KMS-11 (cell line): ENCODE results near the gene RARS1.
"Not testable (repeated sequence)": the region's sequence is repeated elsewhere in the genome, so short reads cannot be mapped to it uniquely, and the experiment has no call there.

Experiments used
- H2AFZ ChIP-seq: fragments of 200-600 bp; sonication (generic); 2 replicates; pipeline ENCODE4 v1.6.1; 2016; ENCODE audit warnings: antibody characterized with exemption, mixed run types, low read depth
- H3K27ac ChIP-seq: fragments of 200-600 bp; sonication (generic); 2 replicates; pipeline ENCODE4 v1.6.1; 2016; ENCODE audit warnings: mild to moderate bottlenecking, mixed run types
- H3K27me3 ChIP-seq: fragments of 200-600 bp; sonication (generic); 2 replicates; pipeline ENCODE4 v1.6.1; 2017; ENCODE audit warnings: mild to moderate bottlenecking, low read depth, mixed run types, moderate library complexity; ENCODE audit not compliant: insufficient read depth
- H3K36me3 ChIP-seq: fragments of 200-600 bp; sonication (generic); 2 replicates; pipeline ENCODE4 v1.6.1; 2017; ENCODE audit warnings: mild to moderate bottlenecking, mixed run types; ENCODE audit not compliant: insufficient read depth
- H3K4me1 ChIP-seq: fragments of 200-600 bp; sonication (generic); 2 replicates; pipeline ENCODE4 v1.6.1; 2016; ENCODE audit warnings: mild to moderate bottlenecking, low read depth, mixed run types; ENCODE audit not compliant: poor library complexity, severe bottlenecking
- H3K4me2 ChIP-seq: fragments of 200-600 bp; sonication (generic); 2 replicates; pipeline ENCODE4 v1.7.0; 2016; ENCODE audit warnings: mild to moderate bottlenecking, mixed run types
- H3K4me3 ChIP-seq: fragments of 200-600 bp; sonication (generic); IDR thresholded peaks from 2 replicates; pipeline ENCODE4 v1.6.1; 2017; ENCODE audit warnings: low read depth, low read length, mixed read lengths; ENCODE audit not compliant: insufficient read depth
- H3K79me2 ChIP-seq: fragments of 200-600 bp; sonication (generic); 2 replicates; pipeline ENCODE4 v1.6.1; 2016; ENCODE audit warnings: low read depth, mixed run types; ENCODE audit not compliant: insufficient read depth
- H3K9ac ChIP-seq: fragments of 200-600 bp; sonication (generic); 2 replicates; pipeline ENCODE4 v1.6.1; 2016; ENCODE audit warnings: mild to moderate bottlenecking, mixed run types
- H4K20me1 ChIP-seq: fragments of 200-600 bp; sonication (generic); 2 replicates; pipeline ENCODE4 v1.6.1; 2016; ENCODE audit warnings: mild to moderate bottlenecking, mixed run types; ENCODE audit not compliant: insufficient read depth
- CTCF ChIP-seq: fragments of 200-600 bp; sonication (generic); conservative IDR thresholded peaks from 2 replicates; pipeline ENCODE4 v1.6.1; 2017; ENCODE audit warnings: low read depth, mild to moderate bottlenecking, antibody characterized with exemption, low read length, moderate library complexity, mixed read lengths

Gene RARS1

GRCh38 chr5:168531191-168531590 is 44.9 kb downstream of the RARS1 start:
- H3K27me3 ChIP-seq: no peaks in the 10 kb centered on the region
- no peak overlapping the region for H3K4me2 ChIP-seq
- no peak for TF ChIP-seq CTCF
- no peaks in the 10 kb centered on the region for H3K4me1 ChIP-seq
- H3K4me3 ChIP-seq: no peak overlapping the region
- H2AFZ ChIP-seq: no peak overlapping the region
- H3K36me3 ChIP-seq: no peaks in the 10 kb centered on the region
- no peak overlapping the region for H3K27ac ChIP-seq
- no peaks in the 10 kb centered on the region for H4K20me1 ChIP-seq
- no peaks in the 10 kb centered on the region for H3K79me2 ChIP-seq
- H3K9ac ChIP-seq: no peak overlapping the region

- Histone ChIP-seq H2AFZ (no peak overlapping the region), H3K27me3 (no peaks in the 10 kb centered on the region), H3K4me2 (no peak overlapping the region), H3K27ac (no peak overlapping the region), H4K20me1 (no peaks in the 10 kb centered on the region), H3K36me3 (no peaks in the 10 kb centered on the region), H3K79me2 (no peaks in the 10 kb centered on the region), H3K4me3 (no peak overlapping the region), H3K9ac (no peak overlapping the region), H3K4me1 (no peaks in the 10 kb centered on the region)
- TF ChIP-seq CTCF: no peak
Observed at GRCh38 chr5:168531987-168532864, 46.0 kb downstream of the RARS1 start.

- not testable (repeated sequence) for H3K4me3 ChIP-seq, H3K4me1 ChIP-seq, H3K36me3 ChIP-seq, H3K79me2 ChIP-seq, H3K4me2 ChIP-seq, H2AFZ ChIP-seq, H4K20me1 ChIP-seq, H3K27ac ChIP-seq, H3K9ac ChIP-seq, H3K27me3 ChIP-seq
Observed at GRCh38 chr5:168534351-168534750, 48.1 kb downstream of the RARS1 start.

DNA sequence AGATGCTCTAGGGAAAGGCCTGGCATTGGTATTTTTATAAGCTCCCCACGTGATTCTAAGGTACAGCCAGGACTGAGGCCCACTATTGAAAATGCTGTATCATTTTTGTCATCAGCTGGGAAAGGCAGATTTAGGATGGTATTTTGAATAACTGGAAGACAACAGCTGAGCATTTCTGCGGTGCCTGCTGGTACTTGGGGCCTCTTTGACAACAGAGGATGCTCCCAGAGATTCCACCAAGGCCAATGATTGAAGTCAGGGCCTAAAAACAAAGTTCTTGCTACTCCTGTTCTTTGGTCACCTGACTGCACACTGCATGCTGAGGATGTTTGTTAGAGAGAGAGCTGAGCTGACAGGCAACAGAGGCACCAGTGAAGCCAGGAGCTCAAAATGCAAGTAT is 50.9 kb downstream of the RARS1 start:
- no peak overlapping the region for H3K27ac ChIP-seq
- H3K4me1 ChIP-seq: no peaks in the 10 kb centered on the region

More for the DNA sequence above, 50.9 kb downstream of the RARS1 start:
- Histone ChIP-seq H3K36me3 (no peaks in the 10 kb centered on the region), H4K20me1 (no peaks in the 10 kb centered on the region), H2AFZ (no peak overlapping the region), H3K27me3 (no peaks in the 10 kb centered on the region), H3K4me3 (no peak overlapping the region), H3K4me2 (no peak overlapping the region), H3K9ac (no peak overlapping the region), H3K79me2 (no peaks in the 10 kb centered on the region)
- no peak for TF ChIP-seq CTCF
